ENCODE measurements around the gene ZNF511. TPM values are rescaled to one million over a fixed set of nuclear protein-coding genes. Genes with fewer than 3 reads are reported as not detected.

The ZNF511 gene
- total and polyA plus RNA-seq, 9 of the 15 experiments (the other 6 are each of a cell fraction or from before 2014, with no cell fraction given) = 0.61 to 69.3 (median 40.1) TPM

DNA sequence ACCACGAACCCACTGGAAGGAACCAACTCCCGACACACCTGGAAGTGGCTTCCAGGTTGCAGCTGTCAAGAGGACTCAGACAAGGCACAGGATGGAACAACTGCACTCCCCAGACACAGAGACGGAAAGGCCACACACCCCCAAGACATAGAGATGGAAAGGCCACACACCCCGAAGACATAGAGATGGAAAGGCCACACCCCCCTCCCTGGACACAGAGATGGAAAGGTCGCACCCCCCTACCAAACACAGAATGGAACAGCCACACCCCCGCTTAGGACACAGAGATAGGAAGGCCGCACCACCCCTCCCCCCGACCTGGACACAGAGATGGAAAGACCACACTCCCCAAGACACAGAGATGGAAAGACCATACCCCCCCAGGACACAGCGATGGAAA is 7.6 kb downstream of the ZNF511 start (continued):
- no peak for TF ChIP-seq KAT8 (IDR thresholded peaks at IDR 0.05; ENCODE audit: low read depth)
- peak; percentile 54 for TF ChIP-seq EGR1 (conservative IDR thresholded peaks at IDR 0.05)

- Histone ChIP-seq H3K4me2 (ENCODE audit: insufficient read depth, low read length) (no peak overlapping the region), H2AFZ (ENCODE audit: low read depth, low read length) (no peak overlapping the region), H3K79me2 (ENCODE audit: control insufficient read depth, insufficient read depth, low read length) (no peaks in the 10 kb centered on the region), H3K36me3 (ENCODE audit: control insufficient read depth, insufficient read depth, low read length) (peaks cover 14% of the 10 kb centered on the region; the same call in 2 of the 3 replicates), H3K27ac (ENCODE audit: extremely low read depth, low read depth, low read length) (no peak overlapping the region), H3K27me3 (ENCODE audit: control insufficient read depth in 2 of 2, insufficient read depth in 2 of 2, low read length in 2 of 2) (no peaks in the 10 kb centered on the region), H4K20me1 (replicated peaks; ENCODE audit: control insufficient read depth, insufficient read depth, low read length) (no peaks in the 10 kb centered on the region), H3K9me1 (ENCODE audit: control insufficient read depth, insufficient read depth, low read length) (no peaks in the 10 kb centered on the region), H3K4me1 (replicated peaks in 1 of 2; ENCODE audit: control insufficient read depth in 2 of 2, insufficient read depth in 2 of 2, low read length in 2 of 2) (peaks cover 0 to 32% of the 10 kb centered on the region in 2 experiments; a peak in 4 of 5 replicates), H3K9ac (ENCODE audit: insufficient read depth in 1 of 2, low read depth in 2 of 2, low read length in 2 of 2) (no peak overlapping the region), H3K9me3 (replicated peaks; ENCODE audit: control insufficient read depth, insufficient read depth, low read depth, low read length) (no peaks in the 10 kb centered on the region), H3K4me3 (no peak overlapping the region)
- TF ChIP-seq ZNF740 (CRISPR knock-in tag; IDR thresholded peaks at IDR 0.05) = no peak
- peak in 1 of 2 experiments; percentile 31; a peak in 1 of 4 replicates for TF ChIP-seq ZNF740 (tag; IDR thresholded peaks at IDR 0.05)
- TF ChIP-seq RBM14 (IDR thresholded peaks at IDR 0.05; ENCODE audit: borderline replicate concordance, insufficient read depth, low read depth, low read length) = no peak
- TF ChIP-seq, protein P1, sequence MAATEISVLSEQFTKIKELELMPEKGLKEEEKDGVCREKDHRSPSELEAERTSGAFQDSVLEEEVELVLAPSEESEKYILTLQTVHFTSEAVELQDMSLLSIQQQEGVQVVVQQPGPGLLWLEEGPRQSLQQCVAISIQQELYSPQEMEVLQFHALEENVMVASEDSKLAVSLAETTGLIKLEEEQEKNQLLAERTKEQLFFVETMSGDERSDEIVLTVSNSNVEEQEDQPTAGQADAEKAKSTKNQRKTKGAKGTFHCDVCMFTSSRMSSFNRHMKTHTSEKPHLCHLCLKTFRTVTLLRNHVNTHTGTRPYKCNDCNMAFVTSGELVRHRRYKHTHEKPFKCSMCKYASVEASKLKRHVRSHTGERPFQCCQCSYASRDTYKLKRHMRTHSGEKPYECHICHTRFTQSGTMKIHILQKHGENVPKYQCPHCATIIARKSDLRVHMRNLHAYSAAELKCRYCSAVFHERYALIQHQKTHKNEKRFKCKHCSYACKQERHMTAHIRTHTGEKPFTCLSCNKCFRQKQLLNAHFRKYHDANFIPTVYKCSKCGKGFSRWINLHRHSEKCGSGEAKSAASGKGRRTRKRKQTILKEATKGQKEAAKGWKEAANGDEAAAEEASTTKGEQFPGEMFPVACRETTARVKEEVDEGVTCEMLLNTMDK (IDR thresholded peaks at IDR 0.05; ENCODE audit: borderline replicate concordance, insufficient read depth, low read depth, low read length, poor library complexity, severe bottlenecking) = no peak
- DNase-seq (ENCODE audit: extremely low read depth in 1 of 4, low spot score in 3 of 4) (no peak), FAIRE-seq (no peak), ATAC-seq (no peak)
- CTCF ChIA-PET (ENCODE audit: low intra/inter-chr PET ratio) = no interaction called here
- intact Hi-C loops (cut with micrococcal nuclease) (no loop called here), in situ Hi-C loops (cut with MboI) (no loop called here)
- BruUV-seq (replicated peaks) = no TSS peak
- WGBS (ENCODE audit: insufficient coverage, low coverage, missing lambda C conversion rate) = 50% methylated on average over 1 of the region's 7 CpGs
- POLR2A ChIA-PET = no interaction called here
These were observed 8.0 kb downstream of the ZNF511 start for GRCh38 chr10:133316732-133317131.

Measured in K562 (cell line).